ENCODE results near the gene FER1L5.

The FER1L5 gene

DNA sequence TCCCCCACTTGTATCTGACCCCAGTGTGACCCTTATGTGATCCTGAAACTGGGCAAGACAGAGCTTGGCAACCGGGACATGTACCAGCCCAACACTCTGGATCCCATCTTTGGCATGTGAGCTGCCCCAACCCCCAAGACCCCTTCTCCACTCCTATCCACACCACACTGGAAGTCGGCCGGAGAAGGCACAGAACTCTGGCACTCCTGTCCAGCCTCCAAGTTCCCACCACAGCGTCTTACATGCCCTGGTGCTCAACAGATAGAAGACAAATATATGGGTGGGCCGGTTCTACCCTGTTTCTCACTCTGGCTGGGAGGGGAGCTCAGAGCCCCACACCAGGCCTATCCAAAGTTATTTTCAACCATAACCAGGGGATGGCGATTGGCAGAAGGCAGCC, 56.5 kb downstream of the FER1L5 start:
- no peak for DNase-seq

GRCh38 chr2:96699621-96700020, 57.1 kb downstream of the FER1L5 start:
- DNase-seq: no peak

DNA sequence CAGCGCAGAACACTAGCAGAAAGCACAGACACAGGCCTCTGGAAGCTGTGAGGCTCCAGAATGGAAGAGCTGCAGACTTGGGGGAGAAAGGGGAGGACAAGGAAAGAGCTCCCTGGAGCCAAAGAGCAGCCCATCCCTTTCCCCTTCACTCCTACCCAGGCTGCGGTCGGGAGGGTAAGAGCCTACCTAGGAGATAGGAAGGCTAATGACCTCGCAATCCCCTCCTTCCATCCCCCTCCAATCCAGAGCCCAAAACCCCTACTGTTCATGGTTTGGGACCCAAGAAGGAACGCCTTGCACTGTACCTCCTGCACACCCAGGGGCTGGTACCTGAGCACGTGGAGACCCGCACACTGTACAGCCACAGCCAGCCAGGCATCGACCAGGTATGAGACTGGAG, 57.5 kb downstream of the FER1L5 start:
- DNase-seq: no peak

DNA sequence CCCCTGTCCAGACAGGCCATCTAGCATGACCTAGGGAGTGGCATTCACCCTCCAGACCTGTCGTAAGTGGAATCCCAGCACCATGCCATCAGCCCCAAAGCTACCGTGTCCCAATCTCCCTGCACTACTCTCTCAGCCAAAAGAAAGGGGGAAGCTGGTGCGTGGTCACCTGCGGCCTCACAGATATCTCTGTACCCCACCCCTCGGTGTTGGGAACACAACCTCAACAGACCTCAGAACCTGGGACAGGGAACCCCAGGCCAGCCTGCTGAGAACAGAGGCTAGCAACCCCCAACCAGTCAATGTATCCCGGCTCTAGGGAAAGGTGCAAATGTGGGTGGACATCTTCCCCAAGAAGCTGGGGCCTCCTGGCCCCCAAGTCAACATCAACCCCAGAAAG, 59.1 kb downstream of the FER1L5 start:
- DNase-seq: no peak

DNA sequence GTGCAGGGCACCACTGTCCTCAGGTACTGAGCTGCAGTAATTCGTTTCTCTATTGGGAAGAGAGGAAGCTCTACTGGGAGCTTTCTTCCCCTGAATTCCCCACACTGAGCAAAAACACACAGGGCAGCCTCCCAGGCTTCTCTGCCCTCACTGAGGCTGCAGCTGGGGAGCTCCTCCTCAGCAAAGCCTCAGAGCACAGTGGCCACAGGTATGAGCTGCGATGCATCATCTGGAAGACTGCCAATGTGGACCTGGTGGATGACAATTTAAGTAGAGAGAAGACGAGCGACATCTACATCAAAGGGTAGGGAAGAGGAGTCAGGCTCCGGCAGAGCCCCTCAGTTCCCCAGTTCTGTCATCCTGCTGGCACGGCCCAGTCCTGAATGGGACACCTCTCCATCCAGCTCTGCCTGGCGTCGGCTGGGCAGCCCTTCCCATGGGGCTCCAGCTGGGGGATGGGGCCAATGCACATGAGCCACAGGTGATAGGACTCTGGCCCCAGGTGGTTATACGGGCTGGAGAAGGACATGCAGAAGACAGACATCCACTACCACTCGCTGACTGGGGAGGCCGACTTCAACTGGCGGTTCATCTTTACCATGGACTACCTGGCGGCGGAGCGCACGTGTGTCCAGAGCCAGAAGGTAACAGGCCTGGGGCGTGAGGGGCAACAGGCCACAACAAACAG, 59.7 kb downstream of the FER1L5 start:
- DNase-seq: no peak

- no peak for DNase-seq
Observed at GRCh38 chr2:96703021-96703751, 60.6 kb downstream of the FER1L5 start.

DNA sequence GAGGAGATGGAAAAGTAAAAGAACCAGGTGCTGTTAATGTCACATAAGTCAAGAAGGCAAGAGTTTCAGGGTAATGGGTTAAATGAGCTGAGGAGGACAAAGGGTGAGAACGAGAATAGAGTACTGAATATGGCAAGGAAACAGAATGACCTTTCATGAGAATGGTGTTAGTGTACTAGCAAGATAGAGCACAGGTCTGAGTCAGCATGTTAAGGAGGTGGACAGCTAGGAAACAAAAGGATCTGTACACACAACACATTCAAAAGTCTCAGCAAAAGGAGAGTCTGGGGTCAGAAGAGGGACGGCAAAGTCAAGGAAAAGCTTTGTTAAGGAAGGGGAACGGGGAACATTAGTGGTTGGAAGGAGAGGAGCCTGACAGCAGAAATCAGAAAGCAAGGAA, 68.4 kb downstream of the FER1L5 start:
- DNase-seq: no peak

DNA sequence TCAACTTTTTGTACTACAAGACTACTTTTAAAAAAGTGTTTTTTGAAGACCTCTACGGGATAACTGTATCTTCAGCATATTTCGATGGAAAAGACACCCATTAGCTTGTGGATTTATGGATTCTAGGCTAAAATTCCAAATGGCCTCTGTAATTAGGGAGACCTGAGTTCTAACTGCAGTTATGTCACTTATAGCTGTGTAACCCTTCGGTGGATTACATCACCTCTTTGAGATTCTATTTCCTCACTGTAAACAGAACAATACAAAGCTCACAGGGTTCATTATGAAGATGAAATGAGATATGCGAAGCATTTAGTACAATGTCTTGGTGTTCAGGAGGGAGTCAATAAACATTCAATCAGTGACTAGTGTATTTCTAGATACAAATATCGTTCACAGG, 73.1 kb downstream of the FER1L5 start:
- DNase-seq: no peak

- no peak for DNase-seq
Observed at GRCh38 chr2:96716388-96716787, 73.8 kb downstream of the FER1L5 start.

GRCh38 chr2:96726131-96726530, 83.6 kb downstream of the FER1L5 start:
- no peak for DNase-seq

DNA sequence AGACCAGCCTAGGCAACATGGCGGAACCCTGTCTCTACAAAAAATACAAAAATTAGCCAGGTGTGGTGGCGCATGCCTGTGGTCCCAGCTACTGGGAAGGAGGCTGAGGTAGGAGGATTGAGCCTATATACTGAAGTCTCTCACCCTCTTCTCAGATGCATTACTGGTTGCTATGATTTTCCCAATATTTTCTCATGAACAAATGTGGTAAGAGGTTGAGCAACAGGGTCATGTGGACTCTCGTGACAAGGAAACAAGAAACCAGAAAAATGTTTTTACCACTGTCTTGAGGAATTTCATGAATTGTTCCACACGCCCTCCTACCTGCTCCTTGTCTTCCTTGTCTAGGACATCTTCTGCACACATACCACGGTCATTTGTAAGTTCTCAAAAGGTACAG, 84.9 kb downstream of the FER1L5 start:
- no peak for DNase-seq

GRCh38 chr2:96729748-96730147, 87.2 kb downstream of the FER1L5 start:
- no peak for DNase-seq

DNA sequence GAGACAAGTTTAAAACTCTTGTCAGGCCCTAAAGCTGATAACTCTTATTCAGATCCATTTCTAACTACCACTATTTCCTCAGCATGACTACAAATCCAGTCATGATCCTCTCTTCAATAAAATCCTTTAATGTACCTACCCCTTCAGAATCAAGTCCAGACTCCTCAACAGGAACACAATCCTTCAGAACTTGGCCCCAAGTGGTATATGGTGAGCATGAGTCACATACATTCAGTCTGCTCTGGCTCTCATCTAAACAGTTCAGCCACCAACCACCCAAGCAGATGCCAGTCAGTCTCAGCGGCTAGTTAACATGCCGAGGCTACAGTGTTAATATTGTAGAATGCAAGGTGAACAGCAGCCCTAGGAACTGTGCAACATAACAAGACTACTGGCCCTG, 87.6 kb downstream of the FER1L5 start:
- DNase-seq: no peak

GRCh38 chr2:96733931-96734330, 91.4 kb downstream of the FER1L5 start:
- DNase-seq: no peak

GRCh38 chr2:96734880-96735583, 92.5 kb downstream of the FER1L5 start:
- DNase-seq: no peak

DNA sequence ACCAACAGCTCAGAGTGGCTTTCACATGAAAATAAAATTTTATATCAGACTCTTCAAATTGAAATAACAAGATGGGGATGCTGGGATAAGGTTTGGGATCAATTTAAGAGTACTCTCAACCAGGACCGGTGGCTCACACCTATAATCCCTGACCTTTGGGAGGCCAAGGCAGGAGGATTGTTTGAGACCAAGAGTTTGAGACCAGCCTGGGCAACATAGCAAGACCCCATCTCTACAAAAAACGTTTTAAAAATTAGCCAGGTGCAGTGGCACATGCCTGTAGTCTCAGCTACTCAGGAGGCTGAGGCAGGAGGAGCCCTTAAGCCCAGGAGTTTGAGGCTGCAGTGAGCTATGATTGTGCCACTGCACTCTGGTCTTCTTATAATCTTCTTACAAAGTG, 94.7 kb downstream of the FER1L5 start:
- DNase-seq: no peak

GRCh38 chr2:96737831-96738230, 95.3 kb downstream of the FER1L5 start:
- no peak for DNase-seq

DNA sequence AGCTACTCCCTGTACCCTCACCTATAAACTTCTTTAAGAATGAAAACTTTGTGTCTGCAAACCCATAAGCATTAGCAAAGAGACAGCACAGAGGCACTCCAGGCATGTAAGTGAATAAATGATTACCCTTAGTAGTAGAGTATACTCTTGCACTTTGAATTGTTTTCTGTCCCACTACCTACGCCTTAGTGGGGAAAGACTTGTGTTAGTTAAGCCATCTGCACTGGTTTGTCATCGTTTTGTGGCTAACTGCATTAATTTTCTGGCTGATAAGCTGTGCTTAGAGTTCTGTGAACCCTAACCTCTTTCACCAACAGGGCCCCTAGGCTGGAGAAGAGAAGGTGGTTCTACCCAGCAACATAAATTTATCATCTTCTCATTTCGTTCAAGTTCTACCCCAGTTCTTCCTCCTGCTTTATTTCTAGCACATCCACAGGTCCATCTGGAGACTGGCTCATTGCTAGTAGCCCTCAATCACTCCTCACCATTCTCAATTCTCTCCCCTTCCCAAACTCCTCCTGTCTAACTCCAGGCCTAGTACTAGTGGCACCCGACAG, 96.6 kb downstream of the FER1L5 start:
- no peak for DNase-seq

GRCh38 chr2:96739633-96740428, 97.3 kb downstream of the FER1L5 start, which contains the start of gene LMAN2L:
Gene LMAN2L (minus strand): TSS chr2:96740064. CDS start chr2:96740040, 24 bp downstream.
- peak; percentile 87 for DNase-seq

- no peak for DNase-seq
Observed at GRCh38 chr2:96747061-96747617, 104.6 kb downstream of the FER1L5 start.

GRCh38 chr2:96751800-96752199, 109.2 kb downstream of the FER1L5 start:
- no peak for DNase-seq

DNA sequence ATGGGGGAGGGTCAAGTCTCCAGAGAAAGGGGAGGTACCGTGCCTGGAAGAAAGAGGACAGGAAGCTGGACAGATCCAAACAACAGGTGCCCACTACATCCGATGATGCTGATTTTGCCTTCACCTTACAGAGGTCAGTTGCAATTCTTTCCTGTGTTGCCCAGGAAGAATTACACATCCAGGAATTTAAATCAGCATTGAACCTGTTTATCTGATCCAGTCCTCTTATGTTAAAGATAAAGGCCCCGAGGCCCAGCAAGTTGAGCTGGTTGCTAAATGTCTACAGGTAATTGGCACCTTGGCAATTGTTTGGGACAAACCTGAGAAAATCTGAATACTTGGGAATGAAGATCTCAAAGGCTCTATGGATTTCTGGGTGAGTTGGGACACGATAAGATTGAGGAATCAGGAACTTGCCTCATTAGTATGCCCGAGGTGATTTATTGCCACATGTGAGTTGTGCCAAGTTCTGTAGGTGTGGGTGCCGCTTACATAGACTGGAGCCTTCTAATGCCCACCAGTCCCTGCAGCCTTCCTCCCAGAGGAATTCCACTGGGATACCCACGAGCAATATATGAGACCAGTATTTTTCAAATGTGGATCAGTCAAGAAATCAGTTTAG, 111.2 kb downstream of the FER1L5 start:
- DNase-seq: no peak

Measured in NCI-H2081 treated with DMSO at 0.1 percent for 48 hours (cell line).